ENCODE results near the gene ARHGEF10L.

DNA sequence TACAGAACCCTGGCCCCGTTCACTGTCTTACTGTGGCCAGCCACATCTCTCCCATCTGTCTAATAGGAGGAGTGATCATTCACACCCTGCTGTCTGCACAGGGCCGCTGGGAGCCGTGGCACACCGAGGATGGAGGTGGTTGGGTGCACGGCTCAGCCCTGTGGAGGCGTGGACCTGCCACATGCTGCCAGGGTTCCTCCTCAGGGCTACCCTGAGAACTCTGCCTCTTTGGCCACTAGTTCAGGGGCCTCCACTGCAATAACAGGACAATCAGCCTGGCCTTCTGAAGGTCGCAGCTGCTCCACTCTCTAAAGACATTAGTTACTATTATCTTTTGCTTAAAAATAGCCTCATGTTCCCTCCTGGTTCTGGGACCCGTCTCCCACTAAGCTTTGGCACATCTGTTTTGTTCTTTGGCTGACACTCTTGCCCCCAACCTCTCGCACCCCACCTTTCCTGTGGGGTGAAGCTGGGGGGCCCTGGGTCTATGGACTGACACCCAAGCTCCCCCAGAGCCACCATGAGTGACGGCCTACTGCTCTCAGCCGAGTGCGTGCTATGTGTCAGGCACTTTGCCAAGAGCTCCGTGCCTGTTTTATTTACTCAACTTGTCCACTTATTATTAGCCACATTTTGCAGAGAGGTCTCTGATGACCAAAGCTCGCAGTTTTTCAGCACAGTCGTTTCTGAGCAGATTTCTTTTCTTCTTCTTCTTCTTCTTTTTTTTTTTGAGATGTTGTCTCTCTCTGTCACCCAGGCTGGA lies 66.3 kb downstream of the ARHGEF10L start:
- no peak for TF ChIP-seq EZH2 (IDR thresholded peaks at IDR 0.05; ENCODE audit: low read depth)
- TF ChIP-seq, protein P1, sequence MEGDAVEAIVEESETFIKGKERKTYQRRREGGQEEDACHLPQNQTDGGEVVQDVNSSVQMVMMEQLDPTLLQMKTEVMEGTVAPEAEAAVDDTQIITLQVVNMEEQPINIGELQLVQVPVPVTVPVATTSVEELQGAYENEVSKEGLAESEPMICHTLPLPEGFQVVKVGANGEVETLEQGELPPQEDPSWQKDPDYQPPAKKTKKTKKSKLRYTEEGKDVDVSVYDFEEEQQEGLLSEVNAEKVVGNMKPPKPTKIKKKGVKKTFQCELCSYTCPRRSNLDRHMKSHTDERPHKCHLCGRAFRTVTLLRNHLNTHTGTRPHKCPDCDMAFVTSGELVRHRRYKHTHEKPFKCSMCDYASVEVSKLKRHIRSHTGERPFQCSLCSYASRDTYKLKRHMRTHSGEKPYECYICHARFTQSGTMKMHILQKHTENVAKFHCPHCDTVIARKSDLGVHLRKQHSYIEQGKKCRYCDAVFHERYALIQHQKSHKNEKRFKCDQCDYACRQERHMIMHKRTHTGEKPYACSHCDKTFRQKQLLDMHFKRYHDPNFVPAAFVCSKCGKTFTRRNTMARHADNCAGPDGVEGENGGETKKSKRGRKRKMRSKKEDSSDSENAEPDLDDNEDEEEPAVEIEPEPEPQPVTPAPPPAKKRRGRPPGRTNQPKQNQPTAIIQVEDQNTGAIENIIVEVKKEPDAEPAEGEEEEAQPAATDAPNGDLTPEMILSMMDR (conservative IDR thresholded peaks at IDR 0.05) = no peak
